Renal cortical epithelial cell (primary cell): ENCODE data around the gene FRG2B. TPM values are rescaled to one million over a fixed set of nuclear protein-coding genes. Genes with fewer than 3 reads are reported as not detected.
"Not testable (repeated sequence)": the region's sequence is repeated elsewhere in the genome, so short reads cannot be mapped to it uniquely, and the experiment has no call there.

Experiments
- DNase-seq: peaks from one replicate; pipeline ENCODE4 v3.0.0-alpha.2; 2011; ENCODE audit warnings: low read depth
- total RNA-seq: library from RNA; depleted of rRNA; stranded (reverse); fragments of >200 nt; gene quantifications from 2 replicates; pipeline ENCODE4 v1.2.3, GENCODE V29; 2014

FRG2B gene
- total RNA-seq = not detected in 2 replicates

DNA sequence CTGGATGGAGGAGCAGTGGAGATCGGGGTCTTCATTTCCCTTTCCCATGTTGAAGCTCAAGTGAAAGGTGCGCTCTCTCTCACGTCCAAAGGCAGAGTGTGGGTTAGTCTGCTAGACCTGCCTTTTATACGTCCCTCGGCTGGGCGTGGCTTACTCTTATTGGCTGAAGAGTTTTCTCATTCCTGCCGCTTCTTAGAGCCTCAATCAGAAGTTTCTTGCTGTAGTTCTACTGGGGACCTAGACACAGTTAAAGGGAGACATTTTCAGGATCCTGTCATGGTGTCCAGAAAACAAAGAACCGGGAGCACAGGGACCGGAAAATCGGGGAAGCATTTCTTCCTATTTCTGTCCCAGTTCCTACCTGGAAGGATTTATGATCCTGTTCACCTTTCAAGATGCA lies at the start of gene FRG2B:
FRG2B (minus strand) TSS at position 101 of the 400 bp plus-strand sequence; CDS start at position 48, 53 bp downstream.
- DNase-seq = not testable (repeated sequence)

GRCh38 chr10:133667446-133667845 lies 40.9 kb upstream of the FRG2B start:
- not testable (repeated sequence) for DNase-seq

DNA sequence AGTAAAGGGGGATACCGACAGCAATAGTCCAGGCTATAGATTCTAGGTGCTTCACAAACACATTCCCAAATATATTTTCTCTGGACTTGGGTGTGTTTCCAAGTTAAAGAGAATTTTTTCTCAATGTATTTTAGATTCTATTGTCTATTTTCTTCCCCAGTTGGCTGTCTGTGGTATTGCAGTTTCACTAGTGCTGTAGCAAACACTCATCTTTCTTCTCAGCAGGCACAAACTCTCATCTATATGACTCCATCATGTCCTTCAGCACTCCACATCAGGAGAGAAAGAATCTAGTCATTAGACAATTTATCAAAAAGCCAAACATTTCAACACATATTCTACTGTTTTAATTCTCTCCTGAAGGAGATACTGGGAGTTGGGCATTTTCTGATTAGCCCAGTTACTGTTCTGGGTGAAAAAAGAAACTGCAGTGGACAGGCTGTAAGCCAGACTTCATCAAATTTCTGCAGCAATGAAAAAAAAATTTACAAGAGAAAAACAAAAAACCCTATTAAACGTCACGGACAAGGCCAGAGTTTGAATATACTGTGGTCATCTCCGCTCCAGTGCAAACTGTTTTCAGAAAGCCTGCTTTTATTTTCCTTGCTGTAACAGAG lies 37.1 kb upstream of the FRG2B start:
- not testable (repeated sequence) for DNase-seq

DNA sequence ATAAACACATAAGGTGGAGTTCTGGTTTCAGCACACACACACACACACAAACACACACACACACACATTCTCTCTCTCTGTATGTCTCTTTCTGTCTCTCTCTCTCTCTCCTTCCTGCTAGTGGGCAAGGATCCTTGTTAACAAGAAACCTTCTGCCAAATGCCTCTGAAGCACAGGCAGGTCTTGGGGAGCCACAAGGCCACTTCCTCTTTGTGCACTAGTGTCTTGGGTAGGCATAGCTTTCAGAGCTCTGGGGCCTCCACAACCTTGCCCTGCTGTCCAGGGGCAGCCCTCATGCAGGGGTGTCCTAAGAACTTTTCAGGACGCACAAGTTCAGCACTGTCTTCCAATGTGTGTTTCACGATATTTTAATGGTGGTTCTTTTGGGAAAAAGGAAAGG lies 34.5 kb upstream of the FRG2B start:
- not testable (repeated sequence) for DNase-seq

DNA sequence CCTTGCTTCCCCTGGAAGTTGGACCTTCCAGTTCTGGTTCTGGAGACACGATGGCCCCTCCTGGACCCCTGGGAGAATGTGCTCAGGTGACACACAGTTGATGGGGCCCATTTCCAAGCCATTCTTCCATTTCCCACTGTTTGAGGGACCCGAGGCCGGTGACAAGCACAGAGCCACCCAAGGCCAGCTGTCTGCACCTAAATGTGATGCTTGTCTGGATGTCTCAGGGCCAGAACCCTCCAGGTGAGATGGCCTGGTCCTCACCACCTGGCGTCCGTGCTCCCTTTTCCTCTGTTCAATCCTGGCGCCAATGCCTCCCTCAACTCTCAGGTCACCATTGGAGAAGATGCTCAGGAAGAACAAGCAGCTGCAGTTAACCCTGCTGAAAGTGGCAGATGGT lies 33.9 kb upstream of the FRG2B start:
- DNase-seq = not testable (repeated sequence)

- not testable (repeated sequence) for DNase-seq
These were observed 30.7 kb upstream of the FRG2B start for GRCh38 chr10:133657276-133657675.

DNA sequence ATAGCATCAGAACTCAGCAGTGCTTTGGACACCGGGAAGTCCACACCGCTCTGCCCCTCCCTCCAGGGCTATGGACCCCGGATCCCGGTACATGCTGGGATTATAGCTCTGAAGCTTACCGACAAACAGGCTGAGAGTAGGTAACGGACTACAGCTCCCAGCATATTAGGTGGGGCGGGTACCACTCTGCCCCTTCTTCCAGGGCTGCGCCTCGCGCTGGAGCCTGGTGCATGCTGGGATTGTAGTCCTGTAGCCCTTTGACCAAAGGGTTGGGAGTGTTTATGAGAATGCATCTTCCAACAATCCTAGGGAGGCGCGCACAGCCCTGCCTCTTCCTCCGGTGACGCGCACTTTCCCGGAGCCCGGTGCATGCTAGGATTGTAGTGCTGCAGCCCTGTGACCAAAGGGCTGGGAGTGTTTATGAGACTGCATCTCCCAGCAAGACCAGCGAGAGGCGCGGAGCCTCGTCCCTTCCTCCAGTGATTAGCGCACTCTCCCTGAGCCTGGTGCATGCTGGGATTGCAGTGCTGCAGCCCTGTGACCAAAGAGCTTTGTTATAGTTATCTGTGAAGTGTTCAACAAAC lies 22.4 kb upstream of the FRG2B start:
- not testable (repeated sequence) for DNase-seq

- DNase-seq = not testable (repeated sequence)
These were observed 20.6 kb upstream of the FRG2B start for GRCh38 chr10:133647075-133647748.

- not testable (repeated sequence) for DNase-seq
These were observed 11.2 kb upstream of the FRG2B start for GRCh38 chr10:133637846-133638235.

DNA sequence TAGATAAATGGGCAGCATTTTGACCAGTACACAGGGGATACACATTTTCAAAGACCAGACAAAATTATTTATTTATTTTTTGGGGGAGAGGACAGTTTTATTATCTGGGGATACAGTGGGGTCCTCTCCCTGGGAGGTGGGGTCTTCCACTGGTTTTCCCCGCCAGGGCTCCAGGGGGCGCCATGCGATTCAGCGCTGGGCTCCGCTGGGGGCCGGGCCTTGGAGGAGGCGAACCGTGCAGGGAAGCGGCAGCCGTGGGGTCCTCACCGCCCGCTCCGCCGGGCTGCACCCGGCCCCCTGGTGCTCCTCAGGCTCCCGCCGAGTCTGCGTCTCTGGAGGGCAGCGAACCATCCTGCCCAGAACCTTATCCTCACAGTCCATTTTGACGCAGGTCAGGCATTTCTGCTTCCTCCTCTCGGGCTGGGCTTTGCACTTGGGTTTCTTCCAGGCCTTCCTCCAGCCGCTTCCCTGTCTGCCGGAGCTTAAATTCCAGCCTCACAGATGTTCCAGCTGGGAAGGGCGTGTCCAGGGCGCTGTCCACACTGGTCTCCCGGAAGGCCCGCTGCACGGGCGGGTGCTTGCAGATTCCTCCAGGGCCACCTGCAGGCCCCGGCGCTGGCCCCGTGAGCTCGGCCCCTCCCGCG lies 10.7 kb upstream of the FRG2B start:
- not testable (repeated sequence) for DNase-seq

DNA sequence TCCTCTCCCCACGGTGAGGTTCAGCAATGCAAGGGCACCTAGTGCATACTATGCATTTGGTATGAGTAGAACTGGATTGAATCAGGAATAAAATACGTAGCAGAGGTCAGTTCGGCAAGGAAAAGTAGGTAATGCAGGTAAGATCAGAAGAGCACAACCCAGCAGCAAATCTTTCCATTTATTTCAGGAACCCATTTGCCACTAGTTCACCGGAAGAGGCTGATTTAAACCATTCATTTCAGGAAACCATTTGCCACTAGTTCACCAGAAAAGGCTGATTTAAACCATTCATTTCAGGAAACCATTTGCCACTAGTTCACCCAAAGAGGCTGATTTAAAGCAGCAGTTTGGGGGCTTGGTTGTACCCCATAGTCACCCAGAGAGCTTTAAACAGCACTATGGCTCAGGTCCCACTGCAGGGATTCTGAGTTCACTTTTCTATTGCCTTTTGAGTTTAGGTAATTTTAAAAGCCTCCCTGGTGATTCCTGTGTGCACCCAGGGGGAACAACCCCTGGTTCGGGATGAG lies 4.2 kb upstream of the FRG2B start:
- DNase-seq = not testable (repeated sequence)

DNA sequence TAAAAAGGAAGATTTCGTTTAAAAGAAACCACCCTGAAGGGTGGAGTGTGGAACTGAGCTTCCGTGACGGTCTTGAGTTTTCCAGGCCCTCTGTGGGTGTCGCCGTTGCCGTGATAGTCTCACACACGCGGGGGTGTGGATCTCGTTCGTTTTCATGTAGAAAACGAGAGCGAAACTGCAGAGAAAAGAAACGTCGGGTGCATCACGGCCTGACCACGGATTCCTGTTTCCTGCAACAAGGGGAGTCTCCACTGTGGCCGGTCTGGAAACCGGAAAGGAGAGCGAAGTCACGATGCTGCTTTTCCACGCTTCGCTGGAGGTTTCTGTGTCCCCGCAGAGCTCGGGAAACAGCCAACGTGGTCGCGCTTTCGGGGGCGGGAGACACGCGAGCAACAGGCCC lies 4.1 kb downstream of the FRG2B start:
- DNase-seq = not testable (repeated sequence)

GRCh38 chr10:133618851-133619250 lies 7.7 kb downstream of the FRG2B start:
- DNase-seq = no peak

DNA sequence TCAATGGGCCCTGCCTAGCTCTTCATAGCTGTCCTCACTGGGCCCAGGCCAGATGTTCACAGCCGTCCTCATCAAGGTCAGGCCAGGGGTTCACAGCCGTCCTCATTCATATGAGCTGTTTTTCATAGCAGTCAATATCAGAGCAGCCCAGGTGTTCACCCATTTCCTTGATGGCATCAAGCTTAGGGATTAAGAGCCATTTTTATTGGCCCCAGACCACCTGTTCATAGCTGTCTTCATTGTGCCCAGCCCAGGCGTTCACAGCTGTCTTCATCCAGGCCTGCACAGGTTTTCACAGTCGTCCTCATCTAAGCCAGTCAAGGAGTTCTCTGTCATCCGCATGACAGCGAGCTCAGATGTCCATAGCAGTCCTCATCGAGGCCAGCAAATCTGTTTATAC lies 9.4 kb downstream of the FRG2B start:
- no peak for DNase-seq

DNA sequence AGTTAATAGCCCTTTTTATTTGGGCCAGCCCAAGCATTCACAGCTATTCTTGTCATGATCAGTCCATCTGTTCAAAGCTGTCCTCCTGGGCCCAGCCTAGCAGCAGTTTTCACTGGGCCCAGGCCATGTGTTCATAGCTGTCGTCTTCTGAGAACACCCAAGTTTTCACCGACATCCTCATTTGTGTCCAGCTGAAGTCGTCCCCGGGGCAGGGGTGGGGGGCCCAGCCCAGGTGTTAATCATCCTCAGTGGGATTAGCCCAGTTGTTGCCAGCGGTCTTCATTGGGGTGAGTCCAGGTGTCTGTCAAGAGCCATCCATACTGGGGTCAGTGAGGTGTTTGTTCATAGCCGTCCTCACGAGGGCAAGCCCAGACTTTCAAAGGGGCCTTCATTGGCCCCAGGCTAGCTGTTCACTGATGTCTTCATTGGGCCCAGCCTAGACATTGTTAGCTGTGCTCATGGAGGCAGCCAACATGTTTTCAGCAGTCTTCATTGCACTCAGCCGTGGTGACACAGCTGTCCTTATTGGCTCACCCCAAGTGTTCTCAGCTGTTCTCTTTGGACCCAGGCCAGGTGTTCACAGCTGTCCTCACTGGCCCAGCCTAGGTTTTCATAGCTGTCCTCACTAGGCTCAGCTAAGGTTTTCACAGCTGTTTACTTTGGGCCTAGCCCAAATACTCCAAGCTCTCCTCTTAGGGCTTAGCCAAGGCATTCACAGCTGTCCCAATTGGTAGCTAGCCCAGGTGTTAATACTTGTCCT lies 10.0 kb downstream of the FRG2B start:
- no peak for DNase-seq

GRCh38 chr10:133614830-133615580 lies 11.6 kb downstream of the FRG2B start:
- no peak for DNase-seq

DNA sequence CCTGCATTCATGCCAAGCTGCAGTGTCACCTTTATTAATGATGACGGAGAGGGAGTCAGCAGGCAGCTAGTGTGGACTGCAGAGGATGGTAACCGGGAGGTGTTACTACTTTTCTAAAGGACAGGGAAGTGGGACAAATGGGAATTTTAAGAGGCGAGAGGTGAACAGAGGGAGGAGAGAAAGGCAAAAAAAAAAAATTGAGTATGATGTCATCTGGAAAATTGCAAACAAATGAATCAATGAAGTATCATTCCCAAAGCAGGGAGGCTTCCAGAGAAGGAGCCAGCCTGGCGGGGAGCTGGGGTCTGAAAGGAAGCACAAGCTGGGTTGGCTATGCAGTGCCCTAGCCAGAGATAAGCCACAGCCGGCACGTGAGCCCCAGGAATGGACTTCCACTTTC lies 12.9 kb downstream of the FRG2B start:
- no peak for DNase-seq

DNA sequence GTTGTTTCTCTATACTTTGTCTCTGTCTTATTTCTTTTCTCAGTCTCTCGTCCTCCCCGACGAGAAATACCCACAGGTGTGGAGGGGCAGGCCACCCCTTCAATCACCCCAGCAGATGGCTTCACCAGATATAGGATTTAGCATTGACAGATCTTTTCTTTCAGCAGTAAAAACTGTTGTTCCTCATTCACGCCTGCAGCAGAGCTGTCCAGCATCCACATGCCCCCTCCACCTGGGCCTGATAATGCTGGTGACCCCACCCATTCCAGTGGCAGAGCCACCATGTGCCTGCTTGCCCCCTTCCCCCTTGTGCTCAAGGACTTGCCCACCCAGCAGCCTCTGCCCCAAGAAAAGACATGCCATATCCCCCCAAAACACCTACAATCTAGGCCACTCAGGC lies 15.5 kb downstream of the FRG2B start:
- DNase-seq = no peak

DNA sequence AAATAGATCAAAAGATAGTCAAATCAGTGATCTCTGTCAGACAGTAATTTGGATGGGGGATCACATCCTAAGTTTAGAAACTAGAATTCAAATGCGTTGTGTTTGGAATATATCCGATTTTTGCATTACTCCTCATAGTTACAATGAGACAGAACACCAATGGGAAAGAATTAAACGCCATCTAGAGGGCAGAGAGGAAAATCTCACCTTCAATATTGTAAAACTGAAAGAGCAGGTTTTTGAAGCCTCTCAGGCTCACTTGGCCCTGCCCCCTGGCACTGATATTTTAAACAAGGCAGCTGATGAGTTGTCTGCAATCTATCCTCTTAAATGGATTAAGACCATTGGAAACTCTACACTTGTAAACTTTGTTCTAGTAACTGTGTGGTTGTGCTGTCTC lies 17.7 kb downstream of the FRG2B start:
- DNase-seq = no peak

GRCh38 chr10:133603434-133603833 lies 23.2 kb downstream of the FRG2B start:
- DNase-seq = not testable (repeated sequence)

- DNase-seq = no peak
These were observed 25.9 kb downstream of the FRG2B start for GRCh38 chr10:133600657-133601056.
